ENCODE measurements around the gene FRYL.

DNA sequence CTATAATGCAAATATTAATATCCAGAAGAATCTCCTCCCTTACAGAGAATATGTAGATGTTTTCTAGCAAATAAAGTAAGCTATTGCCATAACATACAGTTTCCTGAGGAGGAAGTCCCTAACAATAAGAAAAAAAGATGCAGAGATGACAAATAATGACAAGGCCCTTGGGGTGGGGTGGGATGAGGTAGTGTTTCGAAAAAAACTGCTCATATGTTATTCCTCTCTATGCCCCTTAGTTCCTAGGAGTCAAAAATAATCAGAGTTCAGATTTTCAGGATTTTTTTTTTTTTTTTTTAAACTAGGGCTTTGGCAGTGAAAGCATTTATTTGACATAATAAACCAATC lies 191.0 kb downstream of the FRYL start:
- TF ChIP-seq, protein P1, sequence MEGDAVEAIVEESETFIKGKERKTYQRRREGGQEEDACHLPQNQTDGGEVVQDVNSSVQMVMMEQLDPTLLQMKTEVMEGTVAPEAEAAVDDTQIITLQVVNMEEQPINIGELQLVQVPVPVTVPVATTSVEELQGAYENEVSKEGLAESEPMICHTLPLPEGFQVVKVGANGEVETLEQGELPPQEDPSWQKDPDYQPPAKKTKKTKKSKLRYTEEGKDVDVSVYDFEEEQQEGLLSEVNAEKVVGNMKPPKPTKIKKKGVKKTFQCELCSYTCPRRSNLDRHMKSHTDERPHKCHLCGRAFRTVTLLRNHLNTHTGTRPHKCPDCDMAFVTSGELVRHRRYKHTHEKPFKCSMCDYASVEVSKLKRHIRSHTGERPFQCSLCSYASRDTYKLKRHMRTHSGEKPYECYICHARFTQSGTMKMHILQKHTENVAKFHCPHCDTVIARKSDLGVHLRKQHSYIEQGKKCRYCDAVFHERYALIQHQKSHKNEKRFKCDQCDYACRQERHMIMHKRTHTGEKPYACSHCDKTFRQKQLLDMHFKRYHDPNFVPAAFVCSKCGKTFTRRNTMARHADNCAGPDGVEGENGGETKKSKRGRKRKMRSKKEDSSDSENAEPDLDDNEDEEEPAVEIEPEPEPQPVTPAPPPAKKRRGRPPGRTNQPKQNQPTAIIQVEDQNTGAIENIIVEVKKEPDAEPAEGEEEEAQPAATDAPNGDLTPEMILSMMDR (conservative IDR thresholded peaks at IDR 0.05; ENCODE audit: low read length), result no peak
- TF ChIP-seq EZH2phosphoT487 (IDR thresholded peaks at IDR 0.05; ENCODE audit: borderline replicate concordance), result no peak

Data from Loucy (cell line).